Neural cell (in vitro differentiated cells): ENCODE results near the gene XRN1. TPM values are rescaled to one million over a fixed set of nuclear protein-coding genes. Genes with fewer than 3 reads are reported as not detected.

Source experiments
- H2AFZ ChIP-seq: fragments of 200-600, 300-800 bp; sonication (generic), shearing (Covaris generic); 2 replicates; pipeline ENCODE4 v1.6.0; 2014; ENCODE audit warnings: low read depth, mild to moderate bottlenecking, antibody characterized with exemption, low read length, moderate library complexity
- H3F3A ChIP-seq: fragments of 200-600 bp; shearing (Covaris generic); 2 replicates; pipeline ENCODE4 v1.6.1; 2016; ENCODE audit warnings: mild to moderate bottlenecking, moderate library complexity, mixed read lengths, antibody characterized with exemption, low read length; ENCODE audit not compliant: insufficient read depth, poor library complexity, severe bottlenecking
- H3K27ac ChIP-seq: fragments of 200-600, 300-800 bp; sonication (generic), shearing (Covaris generic); 2 replicates; pipeline ENCODE4 v1.5.1; 2014; ENCODE audit warnings: mild to moderate bottlenecking, low read length, moderate library complexity
- H3K27me3 ChIP-seq: fragments of 300-800, 200-600 bp; sonication (generic), shearing (Covaris generic); 2 replicates; pipeline ENCODE4 v1.6.0; 2014; ENCODE audit warnings: mild to moderate bottlenecking, low read depth, low read length, moderate library complexity; ENCODE audit not compliant: insufficient read depth
- H3K36me3 ChIP-seq: fragments of 300-800, 200-600 bp; sonication (generic), shearing (Covaris generic); 2 replicates; pipeline ENCODE4 v1.5.1; 2014; ENCODE audit warnings: mild to moderate bottlenecking, antibody characterized with exemption, low read length, moderate library complexity; ENCODE audit not compliant: insufficient read depth
- H3K4me2 ChIP-seq: fragments of 300-800, 200-600 bp; sonication (generic), shearing (Covaris generic); 2 replicates; pipeline ENCODE4 v1.6.0; 2014; ENCODE audit warnings: mild to moderate bottlenecking, low read length
- H3K4me3 ChIP-seq: fragments of 300-800, 200-600 bp; sonication (generic), shearing (Covaris generic); 2 replicates; pipeline ENCODE4 v1.5.1; 2014; ENCODE audit warnings: mild to moderate bottlenecking, low read length, moderate library complexity
- H3K79me2 ChIP-seq: fragments of 200-600 bp; shearing (Covaris generic); replicated peaks from 2 replicates; pipeline ENCODE4 v1.6.0; 2014; ENCODE audit warnings: mild to moderate bottlenecking, low read length, moderate library complexity; ENCODE audit not compliant: insufficient read depth
- H3K9ac ChIP-seq: fragments of 300-800, 200-600 bp; sonication (generic), shearing (Covaris generic); 2 replicates; pipeline ENCODE4 v1.6.1; 2016; ENCODE audit warnings: mild to moderate bottlenecking, low read length, mixed read lengths
- H3K9me2 ChIP-seq: fragments of 200-600 bp; shearing (Covaris generic); 2 replicates; pipeline ENCODE4 v1.6.1; 2016; ENCODE audit warnings: mild to moderate bottlenecking, low read length, mixed read lengths; ENCODE audit not compliant: insufficient read depth
- H3K9me3 ChIP-seq: fragments of 200-600, 300-800 bp; sonication (generic), shearing (Covaris generic); 2 replicates; pipeline ENCODE4 v1.6.1; 2016; ENCODE audit warnings: mild to moderate bottlenecking, mixed run types, low read length, moderate library complexity, mixed read lengths
- H4K20me1 ChIP-seq: fragments of 200-600 bp; shearing (Covaris generic); 2 replicates; pipeline ENCODE4 v1.6.1; 2016; ENCODE audit warnings: mild to moderate bottlenecking, mixed run types; ENCODE audit not compliant: insufficient read depth
- EP300 ChIP-seq: fragments of 450-650 bp; conservative IDR thresholded peaks from 2 replicates; pipeline ENCODE4 v1.6.1; 2014; ENCODE audit warnings: antibody characterized with exemption, mild to moderate bottlenecking, moderate library complexity; ENCODE audit not compliant: poor library complexity, severe bottlenecking
- EZH2 ChIP-seq: fragments of 200-600, 300-800 bp; shearing (Covaris generic), sonication (generic); IDR thresholded peaks from 2 replicates; pipeline ENCODE4 v1.6.1; 2014; ENCODE audit warnings: antibody characterized with exemption, low read length, borderline replicate concordance, mild to moderate bottlenecking; ENCODE audit not compliant: insufficient read depth, poor library complexity, severe bottlenecking
- MXI1 ChIP-seq: fragments of 450-650 bp; conservative IDR thresholded peaks from 2 replicates; pipeline ENCODE4 v1.6.1; 2014; ENCODE audit warnings: antibody characterized with exemption, mild to moderate bottlenecking; ENCODE audit not compliant: poor library complexity, severe bottlenecking
- POLR2AphosphoS5 ChIP-seq: IDR thresholded peaks from 2 replicates; pipeline ENCODE4 v1.6.1; 2012
- RAD21 ChIP-seq: fragments of 450-650 bp; conservative IDR thresholded peaks from 2 replicates; pipeline ENCODE4 v1.6.1; 2014; ENCODE audit warnings: antibody characterized with exemption, mild to moderate bottlenecking, moderate library complexity
- SMC3 ChIP-seq: fragments of 450-650 bp; conservative IDR thresholded peaks from 2 replicates; pipeline ENCODE4 v1.6.1; 2014; ENCODE audit warnings: antibody characterized with exemption, mild to moderate bottlenecking, moderate library complexity; ENCODE audit not compliant: poor library complexity
- TAF1 ChIP-seq: IDR thresholded peaks from 2 replicates; pipeline ENCODE4 v1.6.1; 2012; ENCODE audit warnings: low read depth
- polyA plus RNA-seq: library from polyadenylated mRNA; depleted of rRNA; stranded (reverse); fragments of >200 nt; gene quantifications from 2 replicates; pipeline ENCODE4 v1.2.3, GENCODE V29; 2014
- TF ChIP-seq, protein P1 (sequence below): IDR thresholded peaks from 2 replicates; pipeline ENCODE4 v1.6.1; 2012; ENCODE audit warnings: borderline replicate concordance

XRN1 gene
- polyA plus RNA-seq, 1 donor from 2014 or later: 21.1 TPM

DNA sequence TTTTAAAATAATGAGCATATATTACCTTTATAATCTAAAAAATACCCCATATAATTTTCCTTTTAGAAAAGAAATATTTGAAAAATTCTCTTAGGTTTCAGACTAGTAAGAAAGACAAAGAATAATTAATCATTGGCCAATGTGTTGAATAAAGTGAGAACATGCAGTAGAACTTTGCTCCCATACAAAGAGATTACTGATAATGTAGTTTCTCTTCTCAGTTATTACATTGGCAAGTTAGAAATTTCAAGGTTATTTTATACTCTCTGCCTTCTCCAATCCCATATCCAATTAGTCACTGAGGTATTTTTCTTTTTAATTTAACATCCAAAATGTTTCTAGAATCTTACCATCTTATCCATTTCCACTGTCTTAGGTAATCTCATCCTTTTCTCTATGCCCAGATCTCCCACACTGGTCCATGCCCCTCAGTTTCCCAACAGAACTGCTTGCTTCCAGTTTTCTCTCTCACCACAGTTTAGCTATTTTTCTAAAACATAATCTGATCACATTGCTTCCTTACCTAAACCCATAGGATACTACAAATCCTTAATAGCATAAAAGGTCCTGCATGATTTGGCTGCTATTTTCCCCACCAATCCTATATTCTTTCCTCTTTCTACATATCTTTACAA is 10.8 kb downstream of the XRN1 start:
- TF ChIP-seq, protein P1, sequence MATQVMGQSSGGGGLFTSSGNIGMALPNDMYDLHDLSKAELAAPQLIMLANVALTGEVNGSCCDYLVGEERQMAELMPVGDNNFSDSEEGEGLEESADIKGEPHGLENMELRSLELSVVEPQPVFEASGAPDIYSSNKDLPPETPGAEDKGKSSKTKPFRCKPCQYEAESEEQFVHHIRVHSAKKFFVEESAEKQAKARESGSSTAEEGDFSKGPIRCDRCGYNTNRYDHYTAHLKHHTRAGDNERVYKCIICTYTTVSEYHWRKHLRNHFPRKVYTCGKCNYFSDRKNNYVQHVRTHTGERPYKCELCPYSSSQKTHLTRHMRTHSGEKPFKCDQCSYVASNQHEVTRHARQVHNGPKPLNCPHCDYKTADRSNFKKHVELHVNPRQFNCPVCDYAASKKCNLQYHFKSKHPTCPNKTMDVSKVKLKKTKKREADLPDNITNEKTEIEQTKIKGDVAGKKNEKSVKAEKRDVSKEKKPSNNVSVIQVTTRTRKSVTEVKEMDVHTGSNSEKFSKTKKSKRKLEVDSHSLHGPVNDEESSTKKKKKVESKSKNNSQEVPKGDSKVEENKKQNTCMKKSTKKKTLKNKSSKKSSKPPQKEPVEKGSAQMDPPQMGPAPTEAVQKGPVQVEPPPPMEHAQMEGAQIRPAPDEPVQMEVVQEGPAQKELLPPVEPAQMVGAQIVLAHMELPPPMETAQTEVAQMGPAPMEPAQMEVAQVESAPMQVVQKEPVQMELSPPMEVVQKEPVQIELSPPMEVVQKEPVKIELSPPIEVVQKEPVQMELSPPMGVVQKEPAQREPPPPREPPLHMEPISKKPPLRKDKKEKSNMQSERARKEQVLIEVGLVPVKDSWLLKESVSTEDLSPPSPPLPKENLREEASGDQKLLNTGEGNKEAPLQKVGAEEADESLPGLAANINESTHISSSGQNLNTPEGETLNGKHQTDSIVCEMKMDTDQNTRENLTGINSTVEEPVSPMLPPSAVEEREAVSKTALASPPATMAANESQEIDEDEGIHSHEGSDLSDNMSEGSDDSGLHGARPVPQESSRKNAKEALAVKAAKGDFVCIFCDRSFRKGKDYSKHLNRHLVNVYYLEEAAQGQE: no peak
- Histone ChIP-seq H3K79me2 (peaks cover 8% of the 10 kb centered on the region), H3K27ac (no peak overlapping the region), H3K36me3 (no peaks in the 10 kb centered on the region), H2AFZ (no peak overlapping the region), H3K9ac (no peak overlapping the region), H4K20me1 (no peaks in the 10 kb centered on the region), H3K4me3 (no peak overlapping the region), H3K9me3 (no peaks in the 10 kb centered on the region), H3K9me2 (no peaks in the 10 kb centered on the region), H3K4me2 (no peak overlapping the region), H3F3A (no peaks in the 10 kb centered on the region), H3K27me3 (no peaks in the 10 kb centered on the region)

DNA sequence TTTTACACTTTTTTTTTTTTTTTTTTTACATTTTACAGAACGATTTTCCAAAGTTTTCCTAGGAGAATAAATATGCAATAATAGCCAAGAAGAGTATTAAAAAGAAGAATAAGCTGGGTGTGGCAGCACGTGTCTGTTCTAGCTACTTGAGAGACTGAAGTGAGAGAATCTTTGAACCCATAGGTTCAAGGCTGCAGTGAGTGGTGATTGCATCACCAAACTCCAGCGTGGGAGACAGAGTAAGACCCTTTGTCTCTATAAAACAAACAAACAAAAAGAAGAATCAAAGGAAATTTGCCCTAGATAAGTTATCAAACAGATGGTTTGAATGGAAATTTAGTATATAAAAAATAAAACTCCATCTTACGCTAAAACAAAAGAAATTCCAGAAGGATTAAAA is 13.3 kb downstream of the XRN1 start:
- Histone ChIP-seq H3K4me3 (no peak overlapping the region), H3K79me2 (peaks cover 8% of the 10 kb centered on the region)

DNA sequence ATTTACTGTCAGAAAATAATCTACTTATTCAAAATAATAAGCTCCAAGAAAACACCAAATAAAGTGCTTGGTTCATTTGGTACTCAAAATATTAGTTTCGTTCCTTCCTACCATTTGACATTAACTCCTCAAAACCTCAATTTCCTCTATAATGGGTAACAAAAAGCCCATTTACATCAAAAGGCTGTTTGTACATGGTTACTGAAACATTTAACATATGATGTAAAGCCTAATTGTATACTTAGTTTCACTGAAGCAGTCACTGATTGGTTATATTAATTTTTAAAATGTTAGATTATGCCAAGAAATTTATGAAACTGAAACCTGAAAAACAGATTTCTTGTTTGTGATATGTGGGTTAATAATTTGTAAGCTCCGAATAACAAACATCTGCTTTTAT is 14.7 kb downstream of the XRN1 start:
- H3K4me2 ChIP-seq: no peak overlapping the region
- H3K79me2 ChIP-seq: peaks cover 8% of the 10 kb centered on the region
- no peaks in the 10 kb centered on the region for H3K9me2 ChIP-seq
- no peak overlapping the region for H3K9ac ChIP-seq
- H4K20me1 ChIP-seq: no peaks in the 10 kb centered on the region
- H3K4me3 ChIP-seq: no peak overlapping the region
- H3K27me3 ChIP-seq: no peaks in the 10 kb centered on the region
- no peak overlapping the region for H3K27ac ChIP-seq
- no peak overlapping the region for H2AFZ ChIP-seq
- H3K9me3 ChIP-seq: no peaks in the 10 kb centered on the region
- no peaks in the 10 kb centered on the region for H3F3A ChIP-seq
- no peaks in the 10 kb centered on the region for H3K36me3 ChIP-seq
- TF ChIP-seq MXI1 (no peak), EP300 (no peak), POLR2AphosphoS5 (no peak), EZH2 (no peak), TAF1 (no peak), SMC3 (no peak)
- TF ChIP-seq, protein P1: no peak

More for the DNA sequence above, 13.3 kb downstream of the XRN1 start:
- Histone ChIP-seq H3K9me2 (no peaks in the 10 kb centered on the region), H3K36me3 (no peaks in the 10 kb centered on the region), H3K4me2 (no peak overlapping the region), H3K9me3 (no peaks in the 10 kb centered on the region), H3K27ac (no peak overlapping the region), H3F3A (no peaks in the 10 kb centered on the region), H3K9ac (no peak overlapping the region), H4K20me1 (no peaks in the 10 kb centered on the region), H2AFZ (no peak overlapping the region), H3K27me3 (no peaks in the 10 kb centered on the region)
- TF ChIP-seq POLR2AphosphoS5: no peak
- TF ChIP-seq, protein P1: no peak
- TF ChIP-seq RAD21: no peak
- no peak for TF ChIP-seq MXI1
